GM18861 (cell line): ENCODE measurements around the gene RFC1.
"Not testable (repeated sequence)": the region's sequence is repeated elsewhere in the genome, so short reads cannot be mapped to it uniquely, and the experiment has no call there.

Experiments used
- ATAC-seq: cut with Tn5 transposase; IDR thresholded peaks from one replicate; pipeline ENCODE4 v1.9.1; 2021; ENCODE audit not compliant: unreplicated experiment

The RFC1 gene

DNA sequence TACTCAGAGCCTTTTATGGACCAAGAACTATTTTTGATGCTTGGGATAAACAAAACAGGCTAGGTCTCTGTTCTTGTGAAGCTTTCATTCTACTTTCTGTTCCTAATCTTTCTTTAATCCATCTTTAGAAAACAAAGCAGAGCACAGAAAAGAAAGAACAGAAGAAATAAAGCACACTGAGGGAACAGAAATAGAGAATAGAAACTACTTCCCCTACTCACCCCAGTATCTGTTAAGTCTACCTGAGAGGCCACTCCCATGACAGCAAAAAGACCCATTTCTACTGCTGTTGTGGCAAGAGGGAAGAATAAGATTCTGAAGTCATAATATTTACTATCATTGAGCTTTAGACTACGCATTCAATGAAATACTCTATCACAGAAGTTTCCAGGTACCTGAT, 9.2 kb downstream of the RFC1 start:
- ATAC-seq = peak; percentile 25

- no peak for ATAC-seq
Observed at GRCh38 chr4:39354254-39354552, 12.0 kb downstream of the RFC1 start.

DNA sequence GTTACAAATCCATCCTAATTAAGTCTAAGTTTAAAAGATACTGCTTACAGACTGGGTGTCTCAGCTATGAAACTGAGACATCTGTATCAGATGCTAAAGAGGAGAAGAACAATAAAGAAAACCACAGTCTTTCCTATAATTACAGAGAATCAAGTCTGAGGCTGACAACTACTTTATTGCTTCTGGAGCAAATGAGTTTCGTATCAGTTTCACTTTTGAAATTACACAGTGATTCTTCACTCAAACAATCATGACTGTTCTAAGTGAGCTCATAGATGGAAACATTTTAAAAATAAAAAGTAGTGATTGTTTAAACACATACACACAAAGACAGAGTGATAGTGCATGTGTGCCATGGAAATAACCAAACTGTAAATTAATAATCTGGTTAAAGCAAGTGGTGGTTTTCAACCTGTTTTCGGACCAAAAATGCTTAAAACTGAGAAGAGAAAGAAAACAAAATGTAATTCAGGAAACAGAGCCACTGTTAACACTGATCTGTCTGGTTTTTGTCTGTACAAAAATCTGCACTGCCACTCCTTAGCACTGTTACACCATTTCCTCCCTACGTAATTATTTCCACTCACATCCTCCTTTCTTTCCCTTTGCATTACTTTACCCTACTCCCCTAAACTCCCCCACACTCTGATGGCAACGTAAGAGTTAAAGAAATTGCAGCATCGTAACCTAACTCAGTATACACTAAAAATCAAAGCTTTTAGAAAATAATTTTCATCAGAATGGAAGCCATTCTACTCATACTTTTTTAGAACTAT, 12.5 kb downstream of the RFC1 start:
- ATAC-seq = peak; percentile 76

DNA sequence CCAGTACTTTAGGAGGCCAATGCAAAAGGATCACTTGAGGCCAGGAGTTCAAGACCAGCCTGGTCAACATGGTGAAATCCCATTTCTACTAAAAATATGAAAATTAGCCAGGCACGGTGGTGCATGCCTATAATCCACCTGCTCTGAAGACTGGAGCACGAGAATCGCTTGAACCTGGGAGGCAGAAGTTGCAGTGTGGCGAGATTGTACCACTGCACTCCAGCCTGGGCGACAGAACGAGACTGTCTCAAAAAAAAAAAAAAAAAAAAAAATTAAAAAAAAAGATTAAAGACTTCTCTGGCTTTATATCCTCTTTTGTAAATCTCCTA, 13.0 kb downstream of the RFC1 start:
- not testable (repeated sequence) for ATAC-seq

- ATAC-seq = no peak
Observed at GRCh38 chr4:39349326-39349725, 16.8 kb downstream of the RFC1 start.

GRCh38 chr4:39348371-39349315, 17.5 kb downstream of the RFC1 start:
- no peak for ATAC-seq

DNA sequence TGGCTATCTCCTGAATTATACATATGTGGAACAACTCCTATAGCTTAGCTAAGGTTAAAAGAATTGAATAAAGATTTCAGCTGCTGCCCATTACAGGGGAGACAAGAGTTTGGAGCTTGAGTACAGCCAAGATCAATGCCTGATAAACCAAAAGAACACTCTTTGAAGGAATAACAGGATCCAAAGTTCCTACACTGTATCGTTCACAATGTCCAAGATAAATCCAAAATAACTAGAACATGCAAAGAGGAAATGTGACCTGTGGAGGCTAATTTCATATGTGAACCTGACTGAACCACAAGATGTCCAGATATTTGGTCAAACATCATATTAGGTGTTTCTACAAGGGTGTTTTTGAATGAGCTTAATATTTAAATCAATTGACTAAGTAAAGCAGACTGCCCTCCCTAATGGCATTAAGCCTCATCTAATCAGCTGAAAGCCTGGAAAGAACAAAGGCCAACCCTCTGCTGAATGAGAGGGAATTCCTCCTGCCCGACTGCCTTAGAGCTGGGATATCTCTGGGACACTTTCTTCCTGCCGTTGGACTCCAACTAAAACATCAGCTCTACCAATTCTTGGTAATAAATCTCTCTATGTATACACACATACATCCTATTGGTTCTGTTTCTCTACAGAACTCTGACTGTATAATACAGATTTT, 19.2 kb downstream of the RFC1 start:
- ATAC-seq = no peak

DNA sequence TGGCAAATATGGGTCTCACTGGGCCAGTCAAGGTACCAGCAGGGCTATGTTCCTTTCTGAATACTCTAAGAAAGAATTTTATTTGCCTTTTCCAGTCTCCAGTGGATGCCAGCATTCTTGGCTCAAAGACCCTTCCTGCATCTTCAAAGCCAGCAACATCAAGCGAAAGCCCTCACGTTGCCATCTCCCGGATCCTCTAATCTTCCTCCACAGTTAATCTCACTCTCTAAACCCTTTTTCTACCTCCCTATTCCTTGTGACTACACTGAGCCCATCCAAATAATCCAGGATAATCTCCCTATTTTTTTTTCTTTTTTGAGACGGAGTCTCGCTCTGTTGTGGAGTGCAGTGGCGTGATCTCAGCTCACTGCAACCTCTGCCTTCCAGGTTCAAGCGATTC, 23.4 kb downstream of the RFC1 start:
- ATAC-seq = no peak

- no peak for ATAC-seq
Observed at GRCh38 chr4:39341075-39341725, 25.0 kb downstream of the RFC1 start.

DNA sequence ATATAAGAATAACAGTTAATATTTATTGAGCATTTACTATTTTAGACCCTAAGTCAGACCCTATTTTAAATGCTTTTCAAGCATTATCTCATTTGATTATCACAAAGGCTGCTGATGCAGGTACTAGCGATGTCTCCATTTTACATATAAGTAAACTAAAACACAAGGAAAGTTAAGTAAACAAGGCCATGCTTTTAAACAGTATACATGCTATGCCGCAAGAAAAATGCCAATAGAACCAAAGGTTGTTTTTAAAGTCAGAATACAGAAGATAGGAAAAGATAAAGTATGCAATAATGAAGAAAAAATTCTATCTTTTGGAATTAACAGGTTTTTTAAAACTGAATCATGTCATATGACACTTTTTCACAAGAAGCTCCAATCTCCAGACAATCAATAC, 26.2 kb downstream of the RFC1 start:
- ATAC-seq = no peak

- ATAC-seq = no peak
Observed at GRCh38 chr4:39337841-39338240, 28.3 kb downstream of the RFC1 start.

DNA sequence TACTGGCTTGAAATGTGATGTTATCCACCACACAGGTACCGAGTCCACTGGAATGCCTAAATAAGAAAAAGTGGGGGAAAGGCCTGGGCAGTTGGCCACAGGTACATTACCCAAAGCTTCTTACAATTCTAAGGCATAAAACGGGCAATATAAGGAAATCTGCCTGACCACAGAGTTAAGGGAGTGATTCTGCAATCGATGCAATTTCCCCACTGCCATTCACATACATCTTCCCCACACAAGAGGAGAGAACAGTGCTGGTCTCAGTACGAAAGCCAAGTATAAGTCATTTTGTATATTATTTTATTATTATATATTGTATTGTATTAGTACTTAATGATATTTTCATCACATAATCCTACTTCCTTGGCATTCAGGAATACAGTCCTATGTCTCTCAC, 30.6 kb downstream of the RFC1 start:
- no peak for ATAC-seq

DNA sequence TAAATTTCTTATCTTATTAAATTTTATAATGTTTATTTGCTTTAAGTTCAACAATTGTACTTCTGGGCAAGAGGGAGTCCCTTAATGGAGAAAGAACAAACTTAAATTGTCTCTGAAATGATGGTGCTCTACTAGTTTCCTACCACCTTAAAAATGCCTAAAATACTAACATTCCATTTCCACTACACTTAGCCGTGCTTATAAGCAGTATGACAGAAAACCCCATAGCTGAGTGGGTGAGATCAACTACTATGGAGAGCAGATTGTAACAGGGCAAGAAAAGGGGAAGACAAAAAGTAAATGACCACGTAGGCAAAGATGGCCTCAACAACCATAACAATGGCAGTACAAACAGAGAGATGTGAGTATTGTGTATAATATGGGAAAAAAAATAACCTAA, 35.0 kb downstream of the RFC1 start:
- ATAC-seq = no peak

DNA sequence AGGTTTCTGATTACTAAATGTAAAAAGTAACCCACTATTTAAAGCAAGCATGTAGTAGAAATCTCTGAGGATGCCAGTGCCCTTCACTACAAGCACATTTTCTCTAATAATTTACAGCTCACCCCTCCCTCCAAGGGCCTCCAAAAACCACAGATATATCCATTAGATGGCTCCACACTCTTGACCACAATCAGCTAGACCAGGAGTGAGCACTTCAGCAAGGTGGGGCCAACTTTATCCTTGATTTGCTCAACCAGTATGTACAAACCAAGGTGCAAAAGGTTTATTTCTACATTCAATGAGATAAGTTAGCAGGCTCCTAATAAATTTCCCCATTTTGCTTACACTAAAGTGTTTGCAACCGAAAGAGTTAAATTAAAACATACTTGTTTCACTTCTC, 35.8 kb downstream of the RFC1 start:
- no peak for ATAC-seq

DNA sequence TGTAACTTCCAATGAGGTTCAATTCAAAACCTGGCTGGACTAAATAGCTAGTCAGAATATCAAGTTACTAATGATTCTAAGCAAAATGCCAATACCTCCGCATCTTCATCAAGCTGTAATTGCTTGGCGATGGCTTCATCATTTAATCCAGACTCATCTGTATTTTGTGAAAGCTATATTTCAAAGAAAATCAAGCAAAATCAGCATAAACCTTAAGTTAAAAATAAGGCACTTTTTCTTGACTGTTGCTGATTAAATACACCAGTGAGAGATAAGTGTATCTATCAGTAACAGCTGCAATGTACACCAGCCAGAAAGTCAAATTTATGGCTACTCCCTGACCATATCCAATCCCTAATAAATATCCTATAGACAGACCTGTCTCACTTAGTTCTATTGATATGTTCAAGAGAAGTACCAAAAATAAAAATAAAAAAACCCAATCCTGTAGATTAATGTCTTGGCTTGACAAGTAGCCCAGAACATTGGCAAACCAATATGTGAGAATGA, 39.6 kb downstream of the RFC1 start:
- no peak for ATAC-seq

DNA sequence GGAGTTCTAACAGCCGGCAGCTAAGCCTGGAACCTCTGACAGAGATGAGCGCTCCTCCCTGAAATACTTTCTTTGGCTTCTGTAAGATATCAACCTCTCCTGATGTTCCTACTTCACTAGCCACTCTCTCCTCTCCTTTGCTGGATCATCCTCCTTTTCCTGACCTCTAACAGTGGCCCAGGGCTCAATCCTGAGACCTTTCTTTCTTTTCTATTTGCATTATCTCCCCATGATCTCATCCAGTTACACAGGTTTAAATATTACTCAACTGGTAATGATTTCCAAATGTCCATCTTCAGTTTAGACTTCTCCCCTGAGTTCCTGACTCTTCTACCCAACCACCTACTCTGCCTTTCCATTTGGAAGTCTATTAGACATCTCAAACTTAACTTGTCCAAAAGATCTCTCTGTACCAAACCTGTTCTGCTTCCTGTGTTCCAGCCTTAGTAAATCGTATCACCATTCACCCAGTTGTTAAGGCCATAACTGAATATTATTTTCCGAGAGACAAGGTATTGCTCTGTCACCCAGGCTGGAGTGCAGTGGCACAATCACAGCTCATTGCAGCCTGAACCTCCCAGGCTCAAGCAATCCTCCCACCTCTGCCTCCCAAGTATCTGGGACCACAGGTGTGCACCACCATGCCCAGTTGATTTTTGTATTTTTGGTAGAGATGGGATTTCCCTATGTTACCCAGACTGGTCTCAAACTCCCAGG, 41.1 kb downstream of the RFC1 start:
- ATAC-seq = no peak

DNA sequence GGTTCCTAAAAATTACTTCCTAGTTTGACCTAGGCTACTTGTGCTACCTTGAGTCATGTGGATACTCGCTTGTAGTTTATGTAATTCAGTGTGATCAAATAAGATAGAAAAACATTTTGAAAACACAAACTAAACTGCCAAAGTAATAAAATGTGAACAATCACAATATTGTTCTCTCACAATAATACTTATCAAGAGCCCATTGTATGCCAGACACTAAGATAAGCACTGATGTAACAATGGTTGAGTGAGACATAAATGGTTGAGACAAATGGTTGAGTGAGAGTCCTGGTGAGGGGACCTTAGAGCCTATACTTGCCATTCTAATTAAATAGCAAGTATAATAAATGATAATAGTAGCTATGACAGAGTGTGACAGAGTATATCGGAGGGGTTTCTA, 41.7 kb downstream of the RFC1 start:
- ATAC-seq = no peak

DNA sequence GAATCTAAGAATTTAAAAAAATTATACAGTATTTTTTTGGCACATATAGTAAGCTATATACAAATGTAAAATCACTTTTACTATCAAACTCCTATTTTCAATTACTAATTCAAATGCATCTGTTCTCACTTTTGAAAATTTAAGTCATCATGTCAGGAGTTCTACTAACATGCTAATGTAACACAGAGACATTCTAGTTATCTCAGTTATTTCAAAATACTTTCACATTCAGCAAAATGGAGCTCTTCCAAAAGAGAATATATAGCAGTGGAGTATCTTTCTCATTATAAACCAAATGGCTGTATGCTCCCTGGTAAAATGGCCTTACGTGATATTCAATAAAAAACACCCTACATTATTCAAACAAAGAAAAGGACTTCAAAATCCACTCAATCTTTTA, 42.3 kb downstream of the RFC1 start:
- no peak for ATAC-seq

- no peak for ATAC-seq
Observed at GRCh38 chr4:39320381-39321115, 45.6 kb downstream of the RFC1 start.

DNA sequence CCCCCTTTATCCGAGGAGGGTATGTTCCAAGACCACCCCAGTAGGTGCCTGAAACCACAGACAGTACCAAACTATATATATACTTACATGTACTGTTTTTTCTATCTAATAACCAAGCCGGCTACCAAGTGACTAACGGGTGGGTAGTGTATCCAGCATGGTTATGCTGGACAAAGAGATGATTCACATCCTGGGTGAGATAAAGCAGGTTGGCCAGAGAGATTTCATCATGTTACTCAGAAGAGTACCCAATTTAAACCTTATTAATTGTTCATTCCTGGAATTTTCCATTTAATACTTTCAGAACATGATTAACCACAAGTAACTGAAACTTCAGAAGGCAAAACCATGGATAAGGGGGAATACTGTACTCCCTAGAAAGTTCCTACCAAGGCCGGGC, 46.5 kb downstream of the RFC1 start:
- ATAC-seq = no peak
